Head of caudate nucleus (tissue), 42 donors: ENCODE data around the gene SPTBN1.

Experiments
- DNase-seq, 42 donors: peaks; one replicate each; pipeline versions ENCODE4 v3.0.0 to v3.0.0-alpha.2; 2020 to 2021; ENCODE audit warnings: mixed read lengths in 7 of 42
- intact Hi-C: fragments of 100-400 bp; cut with DNase I; formaldehyde crosslinking; loops from one replicate; pipeline ENCODE4 v1.15.0; 2022

Gene SPTBN1

GRCh38 chr2:54540194-54540593 is 84.1 kb downstream of the SPTBN1 start:
- DNase-seq = no peak
- intact Hi-C loops = no loop called here

- intact Hi-C loops = no loop called here
- no peak for DNase-seq
Measured at GRCh38 chr2:54541995-54542394, 85.9 kb downstream of the SPTBN1 start.

DNA sequence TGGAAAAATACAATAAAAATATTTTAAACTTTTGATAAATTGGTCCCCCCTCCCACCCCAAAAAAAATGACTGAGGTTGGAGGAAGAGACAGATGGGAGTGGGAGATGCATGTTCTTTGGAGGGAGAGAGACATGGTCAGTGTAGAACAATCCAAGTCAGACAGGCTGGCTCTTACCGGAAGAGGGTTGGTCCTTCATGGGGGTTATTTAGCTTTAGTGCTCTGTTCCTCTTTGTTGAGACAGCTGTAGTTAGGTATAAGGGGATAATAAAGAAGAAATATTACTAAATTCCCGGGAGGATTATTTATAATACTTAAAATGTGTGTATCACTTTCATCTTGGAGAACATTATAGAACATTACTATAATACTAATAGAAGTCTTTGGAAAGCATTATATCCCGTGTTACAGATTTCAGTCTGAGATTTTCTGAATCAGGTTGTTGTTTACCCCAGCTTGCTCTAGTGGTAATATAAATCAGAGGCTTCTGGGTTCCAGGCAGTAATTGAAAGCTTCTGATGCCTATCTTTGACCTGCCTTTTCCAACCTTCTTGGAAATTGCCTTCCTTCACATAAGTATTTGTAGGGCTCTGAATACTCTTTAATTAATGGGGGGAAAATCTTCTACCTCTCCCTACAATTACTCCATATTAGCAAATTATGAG is 87.7 kb downstream of the SPTBN1 start:
- intact Hi-C loops = no loop called here
- no peak for DNase-seq

DNA sequence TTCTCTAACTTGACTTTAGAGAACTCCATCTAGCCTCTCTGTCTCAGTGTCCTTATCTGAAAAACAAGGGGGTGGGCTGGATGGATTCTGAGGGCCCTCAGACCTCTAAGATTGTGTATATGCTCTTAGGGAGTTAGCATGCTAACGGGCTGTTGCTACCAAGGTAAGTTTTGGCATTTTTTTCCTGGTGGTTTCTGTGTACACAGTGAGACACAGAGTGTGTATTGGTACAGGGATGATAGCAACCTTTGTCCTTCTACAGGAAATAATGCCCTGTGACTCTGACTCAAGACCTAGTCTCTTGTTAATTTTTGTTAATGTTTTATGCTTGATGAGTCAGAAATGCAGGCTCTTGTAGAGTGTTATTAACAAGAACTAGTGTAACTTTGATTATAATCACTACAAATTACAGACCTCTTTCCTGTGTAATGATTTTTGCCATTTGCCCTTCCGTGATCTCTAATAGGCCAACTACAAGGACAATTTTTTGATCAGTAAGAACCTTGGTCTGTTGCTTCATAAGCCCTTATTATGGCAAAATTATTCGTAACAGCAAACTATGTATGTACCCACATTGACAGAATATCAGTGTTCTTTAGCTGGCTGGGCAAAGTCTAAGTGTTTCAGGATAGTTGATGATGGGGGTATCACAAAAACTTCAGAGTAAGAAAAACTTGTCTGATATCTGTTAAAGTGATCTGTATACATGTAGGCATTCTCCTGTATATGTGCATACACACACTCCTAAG is 89.7 kb downstream of the SPTBN1 start:
- intact Hi-C loops = no loop called here
- no peak for DNase-seq

DNA sequence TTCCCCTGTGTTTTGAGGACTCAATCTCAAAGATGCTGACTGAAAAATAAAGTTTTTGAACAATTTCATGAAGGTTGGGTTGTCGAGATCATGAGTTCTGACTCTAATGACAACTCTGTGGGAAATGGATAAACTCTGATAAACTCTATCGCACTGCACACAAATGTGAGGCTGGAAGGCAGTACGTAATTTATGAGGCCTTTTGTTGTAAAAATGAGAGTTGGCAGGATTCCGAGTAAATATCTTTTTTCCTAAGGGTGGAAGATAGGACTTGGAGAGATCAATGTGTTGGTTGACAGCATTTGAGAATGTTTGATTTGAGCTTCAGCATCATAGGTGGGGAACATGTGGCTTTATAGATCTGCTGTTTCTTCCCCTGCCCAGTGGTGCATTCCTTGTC is 90.4 kb downstream of the SPTBN1 start:
- no peak for DNase-seq

DNA sequence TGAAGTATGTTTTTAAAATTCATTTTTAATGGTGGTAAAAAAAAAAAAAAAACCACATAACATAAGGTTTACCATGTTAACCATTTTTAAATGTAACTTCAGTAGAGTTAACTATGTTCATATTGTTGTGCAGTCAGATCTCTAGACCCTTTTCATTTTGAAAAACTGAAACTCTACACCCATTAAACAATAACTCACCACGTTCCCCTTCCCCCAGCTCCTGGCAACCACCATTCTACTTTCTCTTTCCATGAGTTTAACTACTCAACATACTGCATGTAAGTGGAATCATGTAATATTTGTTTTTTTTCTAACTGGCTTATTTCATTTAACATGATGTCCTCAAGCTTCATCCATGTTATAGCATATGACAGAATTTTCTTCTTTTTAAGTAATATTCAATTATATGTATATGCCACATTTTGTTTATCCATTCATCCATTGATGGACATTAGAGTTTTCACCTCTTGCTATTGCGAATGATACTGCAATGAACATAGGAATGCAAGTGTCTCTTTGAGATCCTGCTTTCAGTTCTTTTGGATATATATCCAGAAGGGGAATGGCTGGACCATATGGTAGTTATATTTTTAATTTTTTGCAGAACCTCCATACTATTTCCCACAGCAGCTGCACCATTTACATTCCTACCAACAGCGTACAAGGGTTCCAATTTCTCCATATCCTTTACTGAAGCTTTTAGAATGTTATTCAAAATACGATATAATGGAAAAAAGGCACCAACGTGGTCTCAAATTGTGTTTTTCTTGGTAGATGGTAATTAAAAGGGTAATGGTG is 91.0 kb downstream of the SPTBN1 start:
- intact Hi-C loops = no loop called here
- no peak for DNase-seq

More for the DNA sequence above, 90.4 kb downstream of the SPTBN1 start:
- intact Hi-C loops = no loop called here

GRCh38 chr2:54549430-54549829 is 93.3 kb downstream of the SPTBN1 start:
- no peak for DNase-seq
- intact Hi-C loops = no loop called here

DNA sequence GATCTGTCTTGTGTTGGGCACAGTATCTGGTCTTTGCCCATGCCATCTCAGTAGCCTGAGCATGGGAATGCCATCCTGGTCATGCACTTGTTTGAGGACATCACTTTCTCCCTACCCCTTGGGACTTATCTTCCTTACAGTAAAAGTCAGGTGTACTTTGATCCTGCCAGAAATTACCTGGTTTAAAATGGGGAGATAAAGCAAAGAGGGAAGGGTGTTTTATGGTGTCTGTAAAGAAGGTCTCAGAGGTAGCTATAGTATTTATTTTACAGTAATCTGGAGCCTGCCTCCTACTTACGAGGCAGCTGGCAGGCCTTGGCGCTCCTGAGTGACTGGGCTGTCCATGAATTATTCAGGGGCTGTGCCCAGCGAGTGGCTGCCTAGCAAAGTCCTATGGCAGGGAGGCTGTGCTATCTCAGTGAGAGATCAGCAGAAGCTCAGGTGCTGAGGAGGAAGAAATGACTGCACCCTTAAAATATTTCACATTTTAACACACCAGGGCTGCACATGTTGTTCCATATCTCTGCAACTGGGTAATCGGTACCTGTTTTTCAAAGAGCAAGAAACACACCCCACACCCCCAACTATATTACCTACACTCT is 93.9 kb downstream of the SPTBN1 start:
- DNase-seq = peak in 29 of 42 donors; percentile 24 to 79 (median 48)
- intact Hi-C loops = no loop called here

DNA sequence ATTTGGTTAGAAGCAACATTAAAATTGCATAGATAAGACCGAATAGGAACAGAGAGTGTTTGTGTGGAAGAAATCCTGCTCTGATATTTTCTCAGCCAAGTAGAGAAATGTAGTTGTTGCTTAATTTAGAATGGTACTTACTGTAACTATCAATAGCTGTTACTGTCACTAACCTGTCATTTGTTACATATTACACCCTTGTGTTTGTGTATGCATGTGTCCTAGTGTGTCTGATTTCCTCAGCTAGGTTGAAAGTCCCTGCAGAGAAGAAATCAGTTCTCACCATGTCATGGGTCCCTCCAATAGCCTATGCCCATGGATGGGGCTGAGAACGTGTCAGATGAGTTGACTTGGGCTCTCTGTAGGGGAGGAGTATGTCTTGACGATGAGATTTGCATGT is 94.4 kb downstream of the SPTBN1 start:
- no peak for DNase-seq
- intact Hi-C loops = no loop called here

DNA sequence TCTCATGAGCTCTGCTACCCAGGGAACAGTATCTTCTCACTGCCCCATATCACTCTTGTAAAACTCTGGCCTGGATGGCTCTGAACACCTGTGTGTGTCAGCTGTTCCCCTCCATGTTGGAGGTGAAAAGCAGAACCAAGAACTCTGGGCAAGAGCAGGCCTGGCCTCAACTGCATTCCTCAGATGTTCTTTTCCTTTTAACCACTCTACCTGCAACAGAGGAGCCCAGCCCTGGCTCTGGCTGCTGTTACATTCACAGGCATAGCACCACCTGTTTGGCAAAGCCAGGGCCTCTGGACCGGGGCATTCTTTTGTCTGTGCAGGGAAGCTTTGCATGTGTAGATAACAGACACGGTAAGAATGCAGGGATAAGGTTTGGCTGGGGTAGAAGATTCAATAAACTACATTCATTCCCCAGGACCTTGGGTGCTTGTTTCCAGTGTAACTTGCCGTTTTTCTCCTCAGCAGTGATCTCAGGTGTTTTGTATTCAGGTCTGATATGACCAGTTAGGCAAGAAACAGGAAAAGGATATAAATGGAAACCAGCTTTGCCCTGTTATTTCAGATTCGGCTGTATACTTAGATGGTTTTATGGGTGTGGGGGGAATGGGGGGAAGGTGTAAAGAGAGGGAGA is 95.1 kb downstream of the SPTBN1 start:
- no peak for DNase-seq
- intact Hi-C loops = no loop called here

- no peak for DNase-seq
- intact Hi-C loops = no loop called here
Measured at GRCh38 chr2:54553075-54553474, 96.9 kb downstream of the SPTBN1 start.

- no peak for DNase-seq
- intact Hi-C loops = no loop called here
Measured at GRCh38 chr2:54553775-54554174, 97.6 kb downstream of the SPTBN1 start.

GRCh38 chr2:54555318-54555837 is 99.3 kb downstream of the SPTBN1 start:
- no peak for DNase-seq
- intact Hi-C loops = no loop called here

- DNase-seq = no peak
- intact Hi-C loops = no loop called here
Measured at GRCh38 chr2:54556621-54557121, 100.5 kb downstream of the SPTBN1 start.

DNA sequence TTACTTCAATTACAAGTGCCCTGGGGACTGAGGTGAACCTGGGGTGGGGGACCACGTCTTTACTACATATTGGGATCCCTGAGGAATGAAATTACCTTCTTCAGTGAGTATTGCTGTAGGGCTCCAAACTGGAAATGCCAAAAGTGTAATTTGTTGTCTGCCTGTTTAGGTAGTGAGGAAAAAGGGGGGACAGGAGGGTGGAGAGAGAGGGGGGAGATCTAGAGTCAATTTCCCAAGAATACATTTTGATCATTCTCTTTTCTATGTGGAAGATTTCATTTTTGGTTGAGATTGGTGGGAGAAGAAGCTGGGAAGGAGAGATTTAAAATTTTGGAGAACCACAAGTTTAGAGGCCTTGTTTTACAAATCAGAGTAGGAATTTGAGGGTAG is 101.1 kb downstream of the SPTBN1 start:
- intact Hi-C loops = no loop called here
- DNase-seq = no peak

- intact Hi-C loops = no loop called here
Measured at GRCh38 chr2:54557601-54558187, 101.6 kb downstream of the SPTBN1 start.

DNA sequence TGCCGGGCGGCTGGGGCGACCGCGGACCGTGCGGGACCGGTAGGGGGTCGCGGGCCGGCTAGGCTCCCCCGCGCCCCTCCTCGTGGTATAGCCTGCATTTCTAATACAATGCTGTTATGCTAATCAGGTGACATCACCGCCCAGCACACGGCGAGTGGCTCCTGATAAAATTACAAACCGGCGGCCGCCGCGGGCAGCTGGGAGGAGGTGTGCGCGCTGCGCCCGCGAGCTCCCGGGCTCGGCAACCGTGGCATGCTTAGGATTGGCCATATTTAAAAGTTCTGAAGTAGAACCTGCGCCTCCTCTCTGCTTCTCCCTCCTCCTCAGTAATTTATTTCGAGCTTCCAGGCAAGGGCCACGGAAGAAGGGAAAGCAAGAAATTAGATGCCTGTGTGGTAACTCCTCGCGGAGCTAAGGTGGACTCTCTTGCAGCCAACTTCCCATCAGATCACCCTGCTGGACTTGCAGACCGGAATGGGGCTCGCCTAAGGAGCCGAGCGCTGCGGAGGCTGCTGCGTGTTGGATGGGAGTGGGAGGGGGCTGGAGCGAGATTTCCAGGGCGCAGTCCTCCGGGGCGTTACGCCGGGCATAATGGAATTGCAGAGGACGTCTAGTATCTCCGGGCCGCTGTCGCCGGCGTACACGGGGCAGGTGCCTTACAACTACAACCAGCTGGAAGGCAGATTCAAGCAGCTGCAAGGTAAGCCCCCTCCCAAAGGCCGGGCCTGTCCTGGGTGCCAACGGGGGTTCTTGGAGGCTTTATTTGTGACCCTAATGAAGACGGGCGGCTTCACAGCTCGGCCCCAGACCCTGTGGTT is 102.3 kb downstream of the SPTBN1 start:
- peak in 23 of 42 donors; percentile 5 to 59 (median 33) for DNase-seq
- intact Hi-C loops = no loop called here

More at GRCh38 chr2:54557601-54558187, 101.6 kb downstream of the SPTBN1 start:
- DNase-seq = peak in 41 of 42 donors; percentile 22 to 80 (median 54)
